HepG2 (cell line): ENCODE measurements around the gene ENO1. TPM values are rescaled to one million over a fixed set of nuclear protein-coding genes. Genes with fewer than 3 reads are reported as not detected.

Experiments
- ATAC-seq: fragments of 200-7000 bp; cut with Tn5 transposase; 3 replicates; pipeline ENCODE4 v1.9.1; 2020; ENCODE audit warnings: mild to moderate bottlenecking, moderate library complexity
- BruUV-seq: library from RNA; stranded (reverse); fragments of 400-500 nt; replicated peaks from 2 replicates; lab custom pipeline; 2021; lab: Mats Ljungman, UMichigan
- CTCF ChIA-PET: fragments of 300-600 bp; formaldehyde crosslinking; extraction: SDS; loops from one replicate; lab custom pipeline; 2021; ENCODE audit warnings: low total read pairs, inconsistent platforms, low intra/inter-chr PET ratio; lab: Yijun Ruan, JAX
- POLR2A ChIA-PET: fragments of 350-600 bp; sonication (Branson Sonifier 250); formaldehyde crosslinking; loops from one replicate; lab custom pipeline; 2020; ENCODE audit warnings: antibody characterized with exemption, inconsistent platforms; lab: Yijun Ruan, JAX
- DNase-seq: peaks from one replicate; pipeline ENCODE4 v3.0.0-alpha.2; 2015; ENCODE audit warnings: low spot score
- FAIRE-seq: peaks from 3 replicates; lab custom pipeline; 2011; peaks lifted over from hg19 to GRCh38; lab: Jason Lieb, UNC
- H2AFZ ChIP-seq: one replicate; pipeline ENCODE4 v1.6.1; 2011; ENCODE audit warnings: low read length, inconsistent platforms
- H3K27ac ChIP-seq: fragments of 300-600 bp; 3 replicates; pipeline ENCODE4 v1.8.0; 2011; ENCODE audit warnings: mixed run types, mild to moderate bottlenecking, mixed read lengths, low read length, inconsistent platforms; ENCODE audit not compliant: insufficient read depth; ENCODE audit errors: extremely low read length
- H3K27me3 ChIP-seq, 2 experiments: fragments of 200-600 bp in 1 of 2; 2 replicates in 1 of 2; 3 replicates in 1 of 2; pipeline versions ENCODE4 v1.6.0 to v1.8.0; 2011; ENCODE audit warnings: low read length in 2 of 2, mild to moderate bottlenecking in 2 of 2, moderate library complexity in 2 of 2, inconsistent platforms in 1 of 2; ENCODE audit not compliant: insufficient read depth in 2 of 2, control insufficient read depth in 1 of 2
- H3K36me3 ChIP-seq, 2 experiments: fragments of 200-600 bp in 1 of 2; replicated peaks in 1 of 2; 2 replicates in 1 of 2; 3 replicates in 1 of 2; pipeline versions ENCODE4 v1.5.1 to v1.8.0; 2011; ENCODE audit warnings: low read length in 2 of 2, inconsistent platforms in 1 of 2; ENCODE audit not compliant: insufficient read depth in 2 of 2, control insufficient read depth in 1 of 2
- H3K4me1 ChIP-seq: 2 replicates; pipeline ENCODE4 v1.5.1; 2012; ENCODE audit warnings: low read length, inconsistent platforms; ENCODE audit not compliant: insufficient read depth
- H3K4me2 ChIP-seq: 2 replicates; pipeline ENCODE4 v1.6.0; 2011; ENCODE audit warnings: low read depth, low read length, inconsistent platforms
- H3K4me3 ChIP-seq, 3 experiments: fragments of 200-600 bp in 1 of 3; sonication (generic), shearing (Covaris generic) in 1 of 3; replicated peaks in 1 of 3; 2 replicates each; pipeline ENCODE4 v1.5.1; 2011 to 2016; ENCODE audit warnings: low read length in 3 of 3, inconsistent platforms in 2 of 3, low read depth in 2 of 3, mild to moderate bottlenecking in 2 of 3, control low read depth in 1 of 3, mixed read lengths in 1 of 3; ENCODE audit not compliant: insufficient read depth in 1 of 3
- H3K79me2 ChIP-seq: one replicate; pipeline ENCODE4 v1.6.1; 2011; ENCODE audit warnings: low read length, inconsistent platforms; ENCODE audit not compliant: insufficient read depth
- H3K9ac ChIP-seq: 2 replicates; pipeline ENCODE4 v1.6.0; 2011; ENCODE audit warnings: mild to moderate bottlenecking, low read depth, low read length, inconsistent platforms; ENCODE audit not compliant: insufficient read depth
- H3K9me3 ChIP-seq: 2 replicates; pipeline ENCODE4 v1.5.1; 2012; ENCODE audit warnings: mild to moderate bottlenecking, low read length
- H4K20me1 ChIP-seq: 2 replicates; pipeline ENCODE4 v1.6.0; 2011; ENCODE audit warnings: inconsistent platforms, mild to moderate bottlenecking, low read length, moderate library complexity; ENCODE audit not compliant: insufficient read depth
- AKAP8 ChIP-seq: sonication (generic); formaldehyde crosslinking; IDR thresholded peaks from 2 replicates; pipeline ENCODE4 v1.5.1; 2020; ENCODE audit warnings: mild to moderate bottlenecking, missing genetic modification reagents
- CBX5 ChIP-seq: sonication (generic); formaldehyde crosslinking; IDR thresholded peaks from 2 replicates; pipeline ENCODE4 v1.4.0; 2020; ENCODE audit warnings: missing genetic modification reagents, borderline replicate concordance
- CHD4 ChIP-seq: fragments of 200-600 bp; sonication (generic); IDR thresholded peaks from 2 replicates; pipeline ENCODE4 v1.7.0; 2017; ENCODE audit warnings: mild to moderate bottlenecking, low read length, borderline replicate concordance
- HNRNPK ChIP-seq: fragments of 200-400 bp; formaldehyde crosslinking; IDR thresholded peaks from 2 replicates; pipeline ENCODE4 v1.6.1; 2018; ENCODE audit warnings: low read length, low read depth, moderate library complexity, mild to moderate bottlenecking; ENCODE audit not compliant: poor library complexity, severe bottlenecking
- KAT7 ChIP-seq: IDR thresholded peaks from 2 replicates; pipeline ENCODE4 v1.6.1; 2018; ENCODE audit warnings: borderline replicate concordance, missing compliant biosample characterization
- SIN3A ChIP-seq: IDR thresholded peaks from 2 replicates; pipeline ENCODE4 v1.6.1; 2011; ENCODE audit warnings: low read depth, mild to moderate bottlenecking, control low read depth, low read length, borderline replicate concordance
- SP1 ChIP-seq, 2 experiments: fragments of 450-650 bp in 1 of 2; sonication (generic) in 1 of 2; formaldehyde crosslinking in 1 of 2; IDR thresholded peaks; 2 replicates each; pipeline versions ENCODE4 v1.4.0 to v1.6.1; 2016 to 2020; ENCODE audit warnings: missing genetic modification reagents in 1 of 2
- TGIF2 ChIP-seq: IDR thresholded peaks from 2 replicates; pipeline ENCODE4 v1.6.1; 2016; ENCODE audit warnings: control low read depth, missing compliant biosample characterization
- TRIM24 ChIP-seq: sonication (generic); formaldehyde crosslinking; IDR thresholded peaks from 2 replicates; pipeline ENCODE4 v1.8.0; 2022; ENCODE audit warnings: mild to moderate bottlenecking, missing genetic modification reagents
- ZFP36 ChIP-seq: fragments of 150-350 bp; IDR thresholded peaks from 2 replicates; pipeline ENCODE4 v1.6.1; 2018; ENCODE audit warnings: borderline replicate concordance, low read length, low read depth; ENCODE audit not compliant: partially characterized antibody
- ZNF562 ChIP-seq: sonication (generic); formaldehyde crosslinking; IDR thresholded peaks from 2 replicates; pipeline ENCODE4 v1.8.0; 2022; ENCODE audit warnings: missing genetic modification reagents, borderline replicate concordance
- ZNF709 ChIP-seq: sonication (generic); formaldehyde crosslinking; IDR thresholded peaks from 2 replicates; pipeline ENCODE4 v1.5.0; 2020; ENCODE audit warnings: mild to moderate bottlenecking, missing genetic modification reagents
- ZZZ3 ChIP-seq: sonication (generic); formaldehyde crosslinking; IDR thresholded peaks from 2 replicates; pipeline ENCODE4 v1.4.0; 2020; ENCODE audit warnings: missing genetic modification reagents, mild to moderate bottlenecking, borderline replicate concordance
- WGBS: methylation state at CpG from one replicate; pipeline ENCODE4 v1.1.6; 2017; ENCODE audit warnings: low lambda C conversion rate; 5-methylcytosine and 5-hydroxymethylcytosine counted together
- in situ Hi-C: cut with HindIII; loops from 2 replicates; pipeline ENCODE4 v1.10.0; 2017; ENCODE audit warnings: low pct_unique_long_range_greater_than_20kb; ENCODE audit not compliant: extremely low pct_ligation_motif_present
- intact Hi-C: fragments of 100-400 bp; cut with micrococcal nuclease; formaldehyde crosslinking; loops from one replicate; pipeline ENCODE4 v1.10.0; 2022; ENCODE audit not compliant: unreplicated experiment
- polyA plus RNA-seq, 8 experiments: library from polyadenylated mRNA; depleted of rRNA in 3 of 8; stranded (reverse) in 7 of 8; unstranded in 1 of 8; fragments of >200 nt; fragmentation: Illumina TruSeq in 4 of 8; extraction: Trizol in 4 of 8; gene quantifications; 2 replicates each; pipeline versions ENCODE4 v1.2.1 to v1.2.3, GENCODE V29; 2011 to 2016; ENCODE audit warnings: low read depth in 4 of 8, missing spikeins in 1 of 8, mixed read lengths in 1 of 8; ENCODE audit not compliant: insufficient read depth in 1 of 8
- total RNA-seq, 5 experiments: library from RNA; depleted of rRNA; stranded (reverse); fragments of >200 nt; fragmentation: Illumina TruSeq; extraction: Trizol; gene quantifications; 2 replicates each; pipeline ENCODE4 v1.2.3, GENCODE V29; 2016; ENCODE audit warnings: low read depth in 1 of 5
- TF ChIP-seq, protein P1 (sequence below): sonication (generic); IDR thresholded peaks from 2 replicates; pipeline ENCODE4 v1.6.1; 2016; ENCODE audit warnings: low read depth, borderline replicate concordance
- TF ChIP-seq, protein P2 (sequence below): sonication (generic); formaldehyde crosslinking; IDR thresholded peaks from 2 replicates; pipeline ENCODE4 v1.4.0; 2020; ENCODE audit warnings: mild to moderate bottlenecking, missing genetic modification reagents
- TF ChIP-seq, protein P3 (sequence below): sonication (generic); formaldehyde crosslinking; IDR thresholded peaks from 2 replicates; pipeline ENCODE4 v1.5.0; 2020; ENCODE audit warnings: mild to moderate bottlenecking, missing genetic modification reagents
- TF ChIP-seq, protein P4 (sequence below): sonication (generic); formaldehyde crosslinking; IDR thresholded peaks from 2 replicates; pipeline ENCODE4 v1.8.0; 2022; ENCODE audit warnings: low read depth, missing genetic modification reagents

ENO1 gene
- total and polyA plus RNA-seq, 2 of the 13 experiments (the other 11 are each of a cell fraction or from before 2014, with no cell fraction given), result 1,559 to 3,103 TPM

DNA sequence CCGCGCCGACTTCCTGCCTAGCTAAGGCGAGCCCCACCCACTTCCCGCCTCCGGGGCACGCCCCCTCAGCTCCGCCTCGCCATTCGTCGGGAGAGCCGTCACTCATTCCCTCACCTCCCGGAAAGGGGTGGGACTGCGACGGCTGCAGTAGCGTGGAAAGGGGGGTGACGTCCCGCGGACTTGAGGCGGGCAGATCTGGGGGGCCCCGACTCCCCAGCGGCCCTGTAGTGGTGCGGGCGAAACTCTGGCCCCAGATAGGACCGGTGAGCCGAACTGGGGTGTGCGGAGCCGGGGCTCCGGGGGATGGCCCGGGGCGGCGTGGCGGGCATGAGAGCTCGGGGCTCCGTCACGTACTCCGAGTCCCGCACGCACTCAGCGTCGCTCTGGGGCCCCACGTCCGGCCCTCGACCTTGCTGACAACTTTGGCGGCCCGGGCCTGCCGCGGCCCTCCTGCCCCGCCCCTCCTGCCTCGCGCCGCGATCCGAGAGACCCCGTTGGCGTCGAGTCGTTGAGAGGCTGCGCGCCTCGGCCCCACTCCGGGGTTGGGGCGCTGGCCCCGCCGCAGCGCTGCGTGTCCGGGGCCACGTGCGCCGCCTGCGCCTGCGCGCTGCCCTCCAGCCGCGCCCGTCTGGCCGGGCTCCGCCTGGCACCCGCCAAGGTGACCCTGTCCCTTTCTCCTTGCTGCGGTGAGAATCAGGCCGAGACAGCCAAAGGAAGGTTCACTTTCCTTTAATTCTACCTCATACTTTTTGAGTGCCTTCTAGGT is 395 bp upstream of the ENO1 start:
- Histone ChIP-seq H3K27ac (peak overlapping the region; percentile 90), H3K27me3 (peaks cover 0 to 2% of the 10 kb centered on the region in 2 experiments; a peak in 2 of 5 replicates), H3K79me2 (peaks cover 48% of the 10 kb centered on the region), H4K20me1 (peaks cover 35% of the 10 kb centered on the region), H3K4me1 (peaks cover 45% of the 10 kb centered on the region), H3K9ac (peak overlapping the region; percentile 97), H3K9me3 (no peaks in the 10 kb centered on the region), H3K4me3 (peak overlapping the region; percentile 70 to 93 (median 93)), H3K4me2 (peak overlapping the region; percentile 90), H2AFZ (no peak overlapping the region), H3K36me3 (peaks cover 3 to 26% of the 10 kb centered on the region in 2 experiments; a peak in 4 of 5 replicates)
- in situ Hi-C loops (no loop called here), intact Hi-C loops (no loop called here)
- DNase-seq (peak; percentile 89), ATAC-seq (peak; percentile 84), FAIRE-seq (no peak)
- POLR2A ChIA-PET, result interaction anchor here (1.0 to 4.9 kb wide), 13 partner anchors 9 to 361 kb away, joined by 3 to 116 read pairs (median 6); partner anchors contain the start of gene RERE
- WGBS, result 0% methylated on average over 1 of the region's 82 CpGs
- CTCF ChIA-PET, result no interaction called here
- no TSS peak for BruUV-seq
- TF ChIP-seq, protein P1, sequence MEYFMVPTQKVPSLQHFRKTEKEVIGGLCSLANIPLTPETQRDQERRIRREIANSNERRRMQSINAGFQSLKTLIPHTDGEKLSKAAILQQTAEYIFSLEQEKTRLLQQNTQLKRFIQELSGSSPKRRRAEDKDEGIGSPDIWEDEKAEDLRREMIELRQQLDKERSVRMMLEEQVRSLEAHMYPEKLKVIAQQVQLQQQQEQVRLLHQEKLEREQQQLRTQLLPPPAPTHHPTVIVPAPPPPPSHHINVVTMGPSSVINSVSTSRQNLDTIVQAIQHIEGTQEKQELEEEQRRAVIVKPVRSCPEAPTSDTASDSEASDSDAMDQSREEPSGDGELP, result 0 out of 2 replicates have a peak, but pooled peaks have one; percentile 7
- peak; percentile 81; the same call in 1 of the 2 replicates for TF ChIP-seq ZNF562 (CRISPR knock-in tag)
- TF ChIP-seq ZNF709 (CRISPR knock-in tag), result peak; percentile 72; the same call in 1 of the 2 replicates
- TF ChIP-seq, protein P2, sequence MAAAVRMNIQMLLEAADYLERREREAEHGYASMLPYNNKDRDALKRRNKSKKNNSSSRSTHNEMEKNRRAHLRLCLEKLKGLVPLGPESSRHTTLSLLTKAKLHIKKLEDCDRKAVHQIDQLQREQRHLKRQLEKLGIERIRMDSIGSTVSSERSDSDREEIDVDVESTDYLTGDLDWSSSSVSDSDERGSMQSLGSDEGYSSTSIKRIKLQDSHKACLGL (CRISPR knock-in tag), result peak; percentile 97
- TF ChIP-seq, protein P3, sequence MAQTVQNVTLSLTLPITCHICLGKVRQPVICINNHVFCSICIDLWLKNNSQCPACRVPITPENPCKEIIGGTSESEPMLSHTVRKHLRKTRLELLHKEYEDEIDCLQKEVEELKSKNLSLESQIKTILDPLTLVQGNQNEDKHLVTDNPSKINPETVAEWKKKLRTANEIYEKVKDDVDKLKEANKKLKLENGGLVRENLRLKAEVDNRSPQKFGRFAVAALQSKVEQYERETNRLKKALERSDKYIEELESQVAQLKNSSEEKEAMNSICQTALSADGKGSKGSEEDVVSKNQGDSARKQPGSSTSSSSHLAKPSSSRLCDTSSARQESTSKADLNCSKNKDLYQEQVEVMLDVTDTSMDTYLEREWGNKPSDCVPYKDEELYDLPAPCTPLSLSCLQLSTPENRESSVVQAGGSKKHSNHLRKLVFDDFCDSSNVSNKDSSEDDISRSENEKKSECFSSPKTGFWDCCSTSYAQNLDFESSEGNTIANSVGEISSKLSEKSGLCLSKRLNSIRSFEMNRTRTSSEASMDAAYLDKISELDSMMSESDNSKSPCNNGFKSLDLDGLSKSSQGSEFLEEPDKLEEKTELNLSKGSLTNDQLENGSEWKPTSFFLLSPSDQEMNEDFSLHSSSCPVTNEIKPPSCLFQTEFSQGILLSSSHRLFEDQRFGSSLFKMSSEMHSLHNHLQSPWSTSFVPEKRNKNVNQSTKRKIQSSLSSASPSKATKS (CRISPR knock-in tag), result peak; percentile 48; the same call in 1 of the 2 replicates
- no peak; the same call in 1 of the 2 replicates for TF ChIP-seq KAT7 (CRISPR knock-in tag)
- no peak for TF ChIP-seq TRIM24
- no peak for TF ChIP-seq CHD4
- TF ChIP-seq HNRNPK, result no peak
- TF ChIP-seq TGIF2, result 0 out of 2 replicates have a peak, but pooled peaks have one; percentile 46
- TF ChIP-seq SIN3A, result no peak
- TF ChIP-seq SP1 (IDR thresholded peaks at IDR 0.05), result peak; percentile 82
- TF ChIP-seq SP1 (CRISPR knock-in tag; IDR thresholded peaks at IDR 0.05), result peak; percentile 99
- TF ChIP-seq ZZZ3 (CRISPR knock-in tag), result no peak; the same call in 1 of the 2 replicates
- peak; percentile 82 for TF ChIP-seq AKAP8
- TF ChIP-seq, protein P4, sequence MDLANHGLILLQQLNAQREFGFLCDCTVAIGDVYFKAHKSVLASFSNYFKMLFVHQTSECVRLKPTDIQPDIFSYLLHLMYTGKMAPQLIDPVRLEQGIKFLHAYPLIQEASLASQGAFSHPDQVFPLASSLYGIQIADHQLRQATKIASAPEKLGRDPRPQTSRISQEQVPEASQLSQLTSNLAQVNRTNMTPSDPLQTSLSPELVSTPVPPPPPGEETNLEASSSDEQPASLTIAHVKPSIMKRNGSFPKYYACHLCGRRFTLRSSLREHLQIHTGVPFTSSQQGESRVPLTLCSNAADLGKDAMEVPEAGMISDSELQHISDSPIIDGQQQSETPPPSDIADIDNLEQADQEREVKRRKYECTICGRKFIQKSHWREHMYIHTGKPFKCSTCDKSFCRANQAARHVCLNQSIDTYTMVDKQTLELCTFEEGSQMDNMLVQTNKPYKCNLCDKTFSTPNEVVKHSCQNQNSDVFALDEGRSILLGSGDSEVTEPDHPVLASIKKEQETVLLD (CRISPR knock-in tag), result peak; percentile 94
- TF ChIP-seq CBX5 (CRISPR knock-in tag), result peak; percentile 12; the same call in 1 of the 2 replicates
- TF ChIP-seq ZFP36, result no peak
